ENCODE data around the gene ISOC2. TPM values are rescaled to one million over a fixed set of nuclear protein-coding genes. Genes with fewer than 3 reads are reported as not detected.

Gene ISOC2
- total RNA-seq, 2 experiments from 2014 or later: 31.9 to 32.1 TPM

GRCh38 chr19:55472463-55472862, 11.0 kb upstream of the ISOC2 start:
- Mint-ChIP-seq H3K27me3 (ENCODE audit: low read depth) (no peaks in the 10 kb centered on the region), H3K36me3 (ENCODE audit: low read depth) (no peaks in the 10 kb centered on the region), H3K4me1 (ENCODE audit: low read depth) (peaks cover 22% of the 10 kb centered on the region), H3K9me3 (ENCODE audit: insufficient read depth) (no peaks in the 10 kb centered on the region), H3K27ac (no peak overlapping the region), H3K4me3 (no peak overlapping the region)
- ChIA-PET POLR2A (no interaction called here), CTCF (interaction anchor here (6.1 kb wide), 1 partner anchor 32 kb away, joined by 48 read pairs; no protein-coding TSS in a partner anchor)
- no peak for ATAC-seq
- no peak for DNase-seq

GRCh38 chr19:55471266-55471665, 9.8 kb upstream of the ISOC2 start:
- CTCF ChIA-PET: interaction anchor here (0.8 to 1.4 kb wide), 4 partner anchors 10 to 34 kb away, joined by 3 to 10 read pairs (median 3); partner anchors contain the start of gene ISOC2
- Mint-ChIP-seq H3K27ac (no peak overlapping the region), H3K4me3 (no peak overlapping the region)

GRCh38 chr19:55468054-55468393, 6.6 kb upstream of the ISOC2 start:
- DNase-seq (no peak), ATAC-seq (no peak)
- Mint-ChIP-seq H3K27me3 (ENCODE audit: low read depth) (no peaks in the 10 kb centered on the region), H3K36me3 (ENCODE audit: low read depth) (no peaks in the 10 kb centered on the region), H3K9me3 (ENCODE audit: insufficient read depth) (no peaks in the 10 kb centered on the region), H3K4me3 (no peak overlapping the region), H3K4me1 (ENCODE audit: low read depth) (peaks cover 3% of the 10 kb centered on the region), H3K27ac (no peak overlapping the region)
- CTCF ChIA-PET: interaction anchor here (1.2 to 4.0 kb wide), 14 partner anchors 8 to 380 kb away, joined by 3 to 75 read pairs (median 8); partner anchors contain the start of genes KMT5C, NAT14, ZNF628 and ZNF865
- POLR2A ChIA-PET: interaction anchor here (1.2 kb wide), 1 partner anchor 8 kb away, joined by 3 read pairs; the partner anchor contains the start of gene ZNF628

More at GRCh38 chr19:55471266-55471665, 9.8 kb upstream of the ISOC2 start:
- DNase-seq (no peak), ATAC-seq (no peak)
- H3K9me3 Mint-ChIP-seq (ENCODE audit: insufficient read depth): no peaks in the 10 kb centered on the region
- no peaks in the 10 kb centered on the region for H3K36me3 Mint-ChIP-seq (ENCODE audit: low read depth)
- H3K4me1 Mint-ChIP-seq (ENCODE audit: low read depth): peaks cover 19% of the 10 kb centered on the region
- POLR2A ChIA-PET: interaction anchor here (0.7 kb wide), 1 partner anchor 16 kb away, joined by 4 read pairs; no protein-coding TSS in a partner anchor
- no peaks in the 10 kb centered on the region for H3K27me3 Mint-ChIP-seq (ENCODE audit: low read depth)

GRCh38 chr19:55467236-55468053, 6.0 kb upstream of the ISOC2 start:
- Mint-ChIP-seq H3K27ac (no peak overlapping the region), H3K27me3 (ENCODE audit: low read depth) (no peaks in the 10 kb centered on the region), H3K36me3 (ENCODE audit: low read depth) (no peaks in the 10 kb centered on the region), H3K4me3 (no peak overlapping the region), H3K9me3 (ENCODE audit: insufficient read depth) (no peaks in the 10 kb centered on the region), H3K4me1 (ENCODE audit: low read depth) (peaks cover 3% of the 10 kb centered on the region)
- peak; percentile 89 for ATAC-seq
- POLR2A ChIA-PET: interaction anchor here (0.6 to 1.2 kb wide), 2 partner anchors 9 kb away, joined by 3 to 4 read pairs; partner anchors contain the start of gene ZNF628
- DNase-seq: peak; percentile 71
- CTCF ChIA-PET: interaction anchor here (0.7 to 4.0 kb wide), 20 partner anchors 9 to 380 kb away, joined by 3 to 75 read pairs (median 6); partner anchors contain the start of genes KMT5C, NAT14, ZNF628 and ZNF865

GRCh38 chr19:55466241-55466614, 4.8 kb upstream of the ISOC2 start:
- DNase-seq (no peak), ATAC-seq (no peak)
- ChIA-PET POLR2A (no interaction called here), CTCF (interaction anchor here (0.7 to 4.0 kb wide), 7 partner anchors 10 to 174 kb away, joined by 3 to 75 read pairs (median 16); partner anchors contain the start of genes NAT14, ZNF628 and ZNF865)
- Mint-ChIP-seq H3K4me1 (ENCODE audit: low read depth) (peaks cover 13% of the 10 kb centered on the region), H3K27ac (no peak overlapping the region), H3K36me3 (ENCODE audit: low read depth) (no peaks in the 10 kb centered on the region), H3K9me3 (ENCODE audit: insufficient read depth) (no peaks in the 10 kb centered on the region), H3K27me3 (ENCODE audit: low read depth) (no peaks in the 10 kb centered on the region), H3K4me3 (no peak overlapping the region)

- H3K27ac Mint-ChIP-seq: no peak overlapping the region
- no peaks in the 10 kb centered on the region for H3K27me3 Mint-ChIP-seq (ENCODE audit: low read depth)
- no peaks in the 10 kb centered on the region for H3K36me3 Mint-ChIP-seq (ENCODE audit: low read depth)
- H3K4me3 Mint-ChIP-seq: no peak overlapping the region
- no peak for DNase-seq
- ATAC-seq: no peak
- CTCF ChIA-PET: interaction anchor here (0.7 to 4.0 kb wide), 5 partner anchors 29 to 173 kb away, joined by 3 to 75 read pairs (median 16); partner anchors contain the start of gene ZNF865
- no peaks in the 10 kb centered on the region for H3K9me3 Mint-ChIP-seq (ENCODE audit: insufficient read depth)
- POLR2A ChIA-PET: no interaction called here
- H3K4me1 Mint-ChIP-seq (ENCODE audit: low read depth): peaks cover 19% of the 10 kb centered on the region
Observed at GRCh38 chr19:55465460-55466240, 4.2 kb upstream of the ISOC2 start.

- no peaks in the 10 kb centered on the region for H3K36me3 Mint-ChIP-seq (ENCODE audit: low read depth)
- ChIA-PET CTCF (no interaction called here), POLR2A (no interaction called here)
- H3K27me3 Mint-ChIP-seq (ENCODE audit: low read depth): no peaks in the 10 kb centered on the region
- H3K27ac Mint-ChIP-seq: no peak within 1 kb of the TSS
- ATAC-seq: no peak
- H3K4me1 Mint-ChIP-seq (ENCODE audit: low read depth): peaks cover 29% of the 10 kb centered on the region
- H3K4me3 Mint-ChIP-seq: no peak within 1 kb of the TSS
- H3K9me3 Mint-ChIP-seq (ENCODE audit: insufficient read depth): no peaks in the 10 kb centered on the region
- DNase-seq: no peak
Observed at GRCh38 chr19:55464662-55465054, 3.2 kb upstream of the ISOC2 start, which contains the start of gene C19orf85. C19orf85 (minus strand) TSS chr19:55464751; CDS start chr19:55464554, 197 bp downstream.

GRCh38 chr19:55464039-55464661, 2.7 kb upstream of the ISOC2 start:
- H3K27ac Mint-ChIP-seq: no peak overlapping the region
- DNase-seq (no peak), ATAC-seq (no peak)
- H3K9me3 Mint-ChIP-seq (ENCODE audit: insufficient read depth): no peaks in the 10 kb centered on the region
- no peak overlapping the region for H3K4me3 Mint-ChIP-seq
- POLR2A ChIA-PET: no interaction called here
- no peaks in the 10 kb centered on the region for H3K27me3 Mint-ChIP-seq (ENCODE audit: low read depth)
- CTCF ChIA-PET: interaction anchor here (2.7 kb wide), 1 partner anchor 40 kb away, joined by 24 read pairs; no protein-coding TSS in a partner anchor
- peaks cover 30% of the 10 kb centered on the region for H3K4me1 Mint-ChIP-seq (ENCODE audit: low read depth)
- H3K36me3 Mint-ChIP-seq (ENCODE audit: low read depth): no peaks in the 10 kb centered on the region

GRCh38 chr19:55463583-55464031, 2.2 kb upstream of the ISOC2 start:
- ChIA-PET CTCF (interaction anchor here (2.7 kb wide), 1 partner anchor 41 kb away, joined by 24 read pairs; no protein-coding TSS in a partner anchor), POLR2A (interaction anchor here (2.3 kb wide), 1 partner anchor 13 kb away, joined by 8 read pairs; the partner anchor contains the start of gene ZNF628)
- Mint-ChIP-seq H3K27ac (no peak overlapping the region), H3K9me3 (ENCODE audit: insufficient read depth) (no peaks in the 10 kb centered on the region), H3K36me3 (ENCODE audit: low read depth) (no peaks in the 10 kb centered on the region), H3K27me3 (ENCODE audit: low read depth) (no peaks in the 10 kb centered on the region), H3K4me3 (no peak overlapping the region), H3K4me1 (ENCODE audit: low read depth) (peaks cover 30% of the 10 kb centered on the region)
- DNase-seq: no peak
- no peak for ATAC-seq

- Mint-ChIP-seq H3K4me1 (ENCODE audit: low read depth) (peaks cover 28% of the 10 kb centered on the region), H3K27ac (peak overlapping the region; percentile 32), H3K9me3 (ENCODE audit: insufficient read depth) (no peaks in the 10 kb centered on the region), H3K4me3 (peak overlapping the region; percentile 87), H3K27me3 (ENCODE audit: low read depth) (no peaks in the 10 kb centered on the region), H3K36me3 (ENCODE audit: low read depth) (no peaks in the 10 kb centered on the region)
- ATAC-seq: no peak
- CTCF ChIA-PET: interaction anchor here (2.7 kb wide), 1 partner anchor 41 kb away, joined by 24 read pairs; no protein-coding TSS in a partner anchor
- POLR2A ChIA-PET: interaction anchor here (2.3 kb wide), 1 partner anchor 13 kb away, joined by 8 read pairs; the partner anchor contains the start of gene ZNF628
- no peak for DNase-seq
Observed at GRCh38 chr19:55462722-55463121, 1.3 kb upstream of the ISOC2 start.

All from activated CD8-positive, alpha-beta T cell treated with anti-CD3 and anti-CD28 coated beads, Interleukin-2, amount 10 ng/mL, durations not matched to agents 7 days and 5 days (primary cell).